Right ventricle myocardium inferior (tissue), 1 donor: Measurements from ENCODE around the gene NSUN6. TPM values are rescaled to one million over a fixed set of nuclear protein-coding genes. Genes with fewer than 3 reads are reported as not detected.
"Not testable (repeated sequence)": the region's sequence is repeated elsewhere in the genome, so short reads cannot be mapped to it uniquely, and the experiment has no call there.

Source experiments
- ATAC-seq: fragments of 200-7000 bp; cut with Tn5 transposase; one replicate; pipeline ENCODE4 v1.9.1; 2020; ENCODE audit warnings: mild to moderate bottlenecking, moderate library complexity
- DNase-seq: peaks from one replicate; pipeline ENCODE4 v3.0.0; 2021; ENCODE audit errors: missing footprints
- intact Hi-C: fragments of 100-400 bp; cut with DNase I; formaldehyde crosslinking; loops from one replicate; pipeline ENCODE4 v1.11.0; 2022
- total RNA-seq: library from RNA; stranded (reverse); fragmentation: NEBNext Ultra II Directional; extraction: Animal tissue kit (Norgen Biotek cat#: 25700); gene quantifications from one replicate; pipeline ENCODE4 v1.2.1, GENCODE V29; 2021
- donor health status: DM: no; HTN: yes; CAD: no; lungs with severe emphysema.

NSUN6 gene
- total RNA-seq, 1 donor from 2014 or later, result 8.1 TPM

DNA sequence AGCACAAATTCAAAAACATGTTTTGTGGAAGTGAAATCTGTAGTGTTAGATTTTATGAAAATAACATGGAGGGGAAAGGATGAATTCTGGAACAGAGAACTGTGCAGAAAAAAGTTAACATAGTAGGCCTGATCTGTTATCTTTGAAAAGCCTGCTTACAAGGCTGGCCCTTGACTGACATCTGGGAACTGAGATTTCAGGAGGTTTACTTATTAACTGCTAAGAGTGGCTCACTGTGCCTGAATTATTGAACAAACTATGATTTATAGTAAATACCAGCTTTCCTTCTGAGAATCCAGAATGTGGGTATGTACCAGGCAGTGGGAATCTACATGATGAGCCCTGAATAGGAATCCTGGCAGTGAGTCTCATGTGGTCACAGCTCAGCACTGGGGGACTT, 30.5 kb downstream of the NSUN6 start:
- intact Hi-C loops, result no loop called here
- ATAC-seq (no peak), DNase-seq (no peak)

DNA sequence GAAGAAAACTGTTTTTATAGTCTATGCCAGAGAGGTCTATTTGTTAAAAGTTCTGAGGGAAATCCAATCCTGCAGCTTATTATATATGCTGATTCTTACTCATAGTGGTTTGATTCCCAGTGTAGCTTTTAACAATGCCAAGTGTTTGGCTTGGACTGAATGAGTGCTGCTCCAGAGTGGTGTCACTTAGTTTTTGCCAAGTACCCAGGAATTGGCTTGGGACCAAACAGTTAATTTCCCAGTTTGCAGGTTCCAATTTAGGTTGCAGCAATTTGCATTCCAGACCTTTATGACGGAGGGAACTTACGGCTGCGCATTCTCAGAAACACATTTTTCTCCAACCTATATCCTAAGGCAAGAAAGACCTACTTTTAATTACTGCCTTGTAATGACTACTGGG, 32.4 kb downstream of the NSUN6 start:
- ATAC-seq (peak; percentile 70), DNase-seq (no peak)
- intact Hi-C loops, result no loop called here

DNA sequence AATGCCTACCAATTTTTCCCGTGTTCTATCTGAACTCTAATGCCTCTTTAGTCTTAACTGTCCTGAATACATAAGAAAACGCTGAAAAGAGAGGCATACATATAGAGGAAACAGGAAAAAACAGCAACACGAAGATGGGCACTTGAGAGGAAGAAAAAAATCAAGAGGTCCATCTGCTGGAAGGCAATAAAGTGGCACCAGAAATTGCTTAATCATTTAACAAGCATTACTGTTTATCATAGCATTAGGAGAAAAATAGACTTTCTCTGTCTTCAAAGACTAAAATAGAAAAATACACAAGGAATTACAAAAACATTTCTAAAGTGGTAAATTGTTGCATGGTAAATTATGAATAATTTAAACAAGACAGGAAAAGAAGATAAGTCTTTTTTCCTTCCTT, 35.0 kb downstream of the NSUN6 start:
- DNase-seq, result no peak
- intact Hi-C loops, result no loop called here
- ATAC-seq, result no peak

DNA sequence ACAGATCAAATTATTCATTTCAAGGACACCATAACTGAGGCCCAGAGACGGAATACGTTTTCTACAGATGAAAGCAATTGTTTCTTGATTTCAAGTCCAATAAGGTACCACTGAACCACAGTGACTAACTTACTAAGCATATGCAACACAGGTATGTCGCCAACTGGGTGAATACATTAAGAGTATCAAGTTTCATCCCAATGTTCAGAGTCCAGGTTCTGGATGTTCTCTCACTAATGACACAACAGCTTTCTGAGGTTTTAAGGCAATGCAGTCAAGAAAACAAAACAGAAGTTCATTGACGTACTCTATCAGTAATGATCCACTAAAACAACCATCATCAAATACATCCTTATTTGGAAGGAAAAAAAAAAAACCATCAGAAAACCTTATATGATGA, 35.8 kb downstream of the NSUN6 start:
- intact Hi-C loops, result no loop called here
- ATAC-seq, result no peak
- DNase-seq, result no peak

DNA sequence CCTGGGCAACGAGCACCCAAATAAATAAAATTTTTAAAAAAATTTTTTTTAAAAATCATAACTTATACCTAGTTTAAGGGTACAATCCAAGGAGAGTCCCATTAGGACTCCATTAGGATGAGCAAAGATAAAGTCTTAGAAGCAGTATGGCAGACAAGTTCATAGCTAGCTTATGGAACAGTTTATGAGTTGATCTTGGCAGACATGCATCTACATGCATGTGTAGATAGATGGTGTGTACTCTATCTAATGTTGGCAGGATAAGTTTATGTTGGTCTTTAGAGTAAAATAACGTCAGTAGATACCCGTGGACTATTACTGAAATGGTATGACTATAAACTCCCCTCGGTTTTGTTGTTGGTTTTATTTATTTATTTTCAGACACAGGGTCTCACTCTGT, 40.2 kb downstream of the NSUN6 start:
- ATAC-seq (no peak), DNase-seq (no peak)
- intact Hi-C loops, result no loop called here

DNA sequence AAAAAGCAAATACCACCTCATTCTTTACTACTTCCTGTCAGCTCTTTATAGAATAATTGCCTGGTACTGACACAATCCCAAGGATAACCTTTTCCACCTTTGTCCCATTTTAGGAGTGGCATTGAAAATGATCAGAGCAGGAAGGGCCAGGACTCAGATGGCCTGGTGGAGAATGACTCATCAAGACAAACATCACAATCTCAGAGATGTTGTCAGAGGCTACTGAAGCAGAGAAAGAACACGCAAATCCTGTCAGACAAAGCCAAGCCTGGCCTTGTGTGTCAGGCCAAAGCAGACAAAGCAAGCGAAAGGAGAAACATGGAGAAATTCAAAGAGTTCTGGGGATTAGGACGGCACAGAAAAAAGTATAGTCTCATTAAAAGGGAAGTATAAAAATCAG, 40.9 kb downstream of the NSUN6 start:
- ATAC-seq (no peak), DNase-seq (no peak)
- intact Hi-C loops, result no loop called here

DNA sequence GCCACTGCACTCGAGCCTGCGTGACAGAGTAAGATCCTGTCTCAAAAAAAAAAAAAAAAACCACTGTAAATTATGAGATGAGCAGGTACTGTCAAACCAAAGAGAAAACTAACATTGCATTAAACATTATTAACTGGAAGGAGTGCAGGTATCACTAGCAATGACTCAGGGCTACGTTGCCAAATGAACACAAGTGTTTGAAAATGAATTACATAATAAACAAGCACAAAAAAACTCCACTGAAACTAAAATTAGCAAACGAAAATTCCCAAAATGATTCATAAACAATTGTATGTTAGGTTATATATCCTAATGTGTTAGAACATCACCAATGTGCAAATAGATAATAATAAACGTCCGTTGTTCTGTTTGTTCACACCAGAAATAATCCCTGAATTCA, 42.8 kb downstream of the NSUN6 start:
- no peak for ATAC-seq
- DNase-seq, result no peak

DNA sequence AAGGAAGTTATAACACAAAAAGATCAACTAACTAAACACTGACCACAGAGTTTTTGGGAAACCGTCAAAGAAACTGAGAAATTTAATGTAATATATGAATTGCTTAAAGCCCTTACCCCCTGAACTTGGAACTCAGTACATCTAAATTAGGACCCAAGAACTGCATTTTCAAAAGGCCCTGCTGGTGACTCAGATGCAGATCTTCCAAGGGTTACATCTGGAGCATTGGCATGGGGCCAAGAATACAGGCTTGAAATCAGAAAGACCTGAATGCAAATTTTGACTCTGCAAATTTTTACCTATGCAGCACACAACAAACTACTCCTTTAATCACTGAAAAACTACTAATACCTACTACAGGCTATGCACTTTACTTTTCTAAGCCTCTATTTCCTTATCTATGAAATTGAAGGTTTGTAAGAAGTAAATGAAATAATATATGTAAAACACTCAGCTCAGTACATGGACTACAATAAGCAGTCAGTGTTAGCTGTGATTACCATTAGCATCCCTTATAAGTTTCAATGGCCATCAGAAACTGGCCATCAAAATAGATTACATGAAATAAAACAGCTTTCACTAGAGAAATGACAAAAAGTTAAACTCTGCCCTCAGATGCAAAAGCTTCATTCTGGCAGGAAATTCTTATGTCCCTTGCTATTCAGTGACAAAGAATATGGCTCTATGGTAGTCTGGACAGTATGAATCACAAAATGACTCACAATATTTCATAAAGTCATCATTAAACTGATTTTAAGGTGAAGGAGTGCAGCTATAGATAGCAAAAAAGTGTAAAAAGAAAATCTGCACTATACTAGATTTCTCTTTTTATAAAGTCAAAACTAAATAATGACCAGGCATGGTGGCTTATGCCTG, 43.6 kb downstream of the NSUN6 start:
- intact Hi-C loops, result no loop called here
- no peak for DNase-seq
- no peak for ATAC-seq

More for the DNA sequence above, 42.8 kb downstream of the NSUN6 start:
- intact Hi-C loops, result no loop called here

DNA sequence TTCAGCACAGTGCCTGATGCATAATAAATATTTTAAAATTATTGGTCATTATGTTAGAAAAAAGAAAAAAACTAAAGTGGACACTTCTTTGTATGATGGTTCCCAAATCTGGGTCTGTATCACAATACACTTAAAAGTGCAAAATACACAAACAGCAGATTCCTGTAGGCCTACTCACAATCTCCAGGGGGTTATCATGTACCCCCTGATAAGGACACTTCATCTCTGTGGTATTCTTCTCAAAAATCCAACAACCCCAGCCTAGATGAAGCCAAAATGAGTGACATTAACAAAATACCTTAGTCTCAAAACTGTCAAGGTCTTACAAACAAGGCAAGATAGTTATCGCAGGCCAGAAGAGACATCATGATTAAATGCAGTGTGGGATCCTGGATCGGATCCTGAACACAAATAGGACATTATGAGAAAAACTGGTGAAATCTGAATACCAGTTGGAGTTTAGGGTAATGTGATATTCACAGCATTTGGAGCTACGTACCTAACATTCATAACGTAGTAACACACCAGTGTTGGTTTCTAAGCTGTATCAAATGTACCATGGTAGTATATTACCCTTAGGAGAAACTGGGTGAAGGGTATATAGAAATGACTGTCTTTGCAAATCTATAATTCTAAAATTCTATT, 45.2 kb downstream of the NSUN6 start:
- ATAC-seq (no peak), DNase-seq (no peak)
- intact Hi-C loops, result no loop called here

DNA sequence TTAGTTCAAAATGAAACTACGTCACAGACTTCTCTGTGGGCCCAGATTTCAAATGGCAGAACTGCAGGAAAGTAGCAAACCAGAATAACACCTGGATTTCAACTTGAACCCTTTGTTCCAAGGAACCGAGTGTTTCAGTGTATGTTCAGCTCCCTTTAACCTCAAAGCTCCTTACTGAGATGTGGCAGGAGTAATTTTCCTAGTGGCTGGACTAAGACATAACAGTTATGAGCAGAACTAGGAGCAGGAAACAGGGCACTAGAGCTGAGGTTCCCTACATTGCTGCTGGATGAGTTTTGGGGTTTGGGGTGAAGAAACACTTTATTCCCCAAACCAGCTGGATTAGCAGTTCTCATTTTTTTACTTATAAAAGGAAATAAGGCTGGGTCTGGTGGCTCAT, 50.1 kb downstream of the NSUN6 start:
- DNase-seq (no peak), ATAC-seq (no peak)
- intact Hi-C loops, result no loop called here

DNA sequence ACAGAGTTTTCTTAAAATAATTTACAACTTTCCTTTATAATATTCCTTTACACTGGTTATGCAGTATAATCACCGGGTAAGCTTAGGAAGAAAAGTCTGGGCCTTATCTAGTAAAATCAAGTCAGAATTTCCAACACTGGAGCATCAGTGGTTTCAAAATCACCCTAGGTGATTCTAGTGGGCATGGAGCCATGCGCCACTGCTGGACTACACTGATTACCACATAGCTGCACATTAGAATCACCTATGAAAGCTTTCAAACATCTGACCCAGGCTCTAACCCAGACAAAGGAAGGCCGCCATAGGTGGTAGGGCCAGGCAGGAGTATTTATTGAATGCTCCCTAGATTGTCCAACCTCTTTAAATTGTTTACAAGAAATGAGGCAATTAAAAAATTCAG, 52.0 kb downstream of the NSUN6 start:
- DNase-seq, result no peak
- no peak for ATAC-seq
- intact Hi-C loops, result no loop called here

DNA sequence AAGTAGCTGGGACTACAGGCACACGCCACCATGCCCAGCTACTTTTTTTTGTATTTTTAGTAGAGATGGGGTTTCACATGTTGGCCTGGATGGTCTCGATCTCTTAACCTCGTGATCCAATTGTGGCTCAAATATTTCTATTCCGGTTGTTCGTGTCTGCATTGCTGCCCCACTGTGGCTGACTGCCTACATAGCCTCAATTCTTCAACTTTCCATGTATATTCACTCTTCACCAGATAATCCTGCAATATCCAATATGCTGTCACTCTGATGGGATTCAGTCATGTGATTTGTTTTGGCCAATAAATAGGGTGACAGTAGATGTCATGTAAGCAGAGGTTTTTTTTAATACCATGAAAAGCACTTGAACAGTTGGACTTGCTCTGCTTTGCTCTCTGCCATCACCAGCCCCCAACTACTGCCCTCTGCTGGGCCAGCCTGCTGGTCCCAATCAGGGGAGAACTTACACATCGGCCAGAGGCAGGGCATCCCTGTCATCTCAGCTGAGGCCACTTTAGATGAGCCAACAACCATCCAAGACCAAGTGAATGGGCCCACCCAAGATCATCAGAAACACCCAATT, 56.7 kb downstream of the NSUN6 start:
- DNase-seq (peak; percentile 53), ATAC-seq (no peak)
- intact Hi-C loops, result no loop called here

DNA sequence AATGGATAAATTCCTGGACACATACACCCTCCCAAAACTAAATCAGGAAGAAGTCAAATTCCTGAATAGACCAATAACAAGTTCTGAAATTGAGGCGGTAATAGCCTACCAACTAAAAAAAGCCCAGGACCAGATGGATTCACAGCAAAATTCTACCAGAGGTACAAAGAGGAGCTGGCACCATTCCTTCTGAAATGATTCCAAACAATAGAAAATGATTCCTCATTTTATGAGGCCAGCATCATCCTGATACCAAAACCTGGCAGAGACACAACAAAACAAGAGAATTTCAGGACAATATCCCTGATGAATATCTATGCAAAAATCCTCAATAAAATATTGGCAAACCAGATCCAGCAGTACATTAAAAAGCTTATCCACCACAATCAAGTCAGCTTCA, 60.2 kb downstream of the NSUN6 start:
- DNase-seq, ATAC-seq, intact Hi-C loops: not testable (repeated sequence)

DNA sequence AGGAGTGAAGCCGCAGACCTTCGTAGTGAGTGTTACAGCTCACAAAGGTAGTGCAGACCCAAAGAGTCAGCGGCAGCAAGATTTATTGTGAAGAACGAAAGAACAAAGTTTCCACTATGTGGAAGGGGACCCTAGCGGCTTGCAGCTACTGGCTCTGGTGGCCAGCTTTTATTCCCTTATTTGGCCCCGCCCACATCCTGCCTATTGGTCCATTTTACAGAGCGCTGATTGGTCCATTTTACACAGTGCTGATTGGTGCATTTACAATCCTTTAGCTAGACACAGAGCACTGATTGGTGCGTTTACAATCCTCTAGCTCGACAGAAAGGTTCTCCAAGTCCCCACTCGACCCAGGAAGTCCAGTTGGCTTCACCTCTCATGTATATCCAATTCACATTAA, 64.8 kb downstream of the NSUN6 start:
- DNase-seq, intact Hi-C loops, ATAC-seq: not testable (repeated sequence)

DNA sequence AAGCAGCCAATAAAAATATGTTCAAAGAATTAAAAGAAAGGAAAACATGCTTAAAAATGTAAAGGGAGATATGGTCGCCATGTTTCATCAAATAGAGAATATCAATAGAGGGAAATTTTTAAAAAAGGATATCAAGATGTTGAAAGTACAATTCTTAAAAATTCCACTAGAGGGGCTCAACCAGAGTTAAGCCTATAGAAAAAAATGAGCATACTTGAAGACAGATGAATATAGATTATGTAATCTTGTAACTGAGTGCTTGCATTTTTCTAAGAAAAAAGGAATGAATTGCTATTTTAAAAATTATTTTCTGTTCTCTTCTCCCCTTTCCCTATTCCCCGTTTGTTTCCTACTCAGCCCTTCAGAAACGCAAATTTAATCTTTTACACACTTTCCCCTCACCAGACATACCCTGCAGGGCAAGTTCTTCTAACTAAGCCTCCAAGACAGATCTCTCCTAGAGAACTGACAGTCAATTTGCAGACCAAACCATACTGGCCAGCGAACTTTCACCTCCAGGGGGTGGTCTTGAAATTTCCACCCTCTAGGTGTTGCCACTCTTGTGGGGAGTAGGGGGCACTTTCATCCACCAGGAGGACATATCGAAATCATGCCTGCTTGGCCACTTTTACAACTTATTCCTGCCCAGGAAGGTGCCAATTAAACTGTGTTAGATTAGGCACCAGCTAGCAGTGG, 67.7 kb downstream of the NSUN6 start:
- ATAC-seq, result no peak
- intact Hi-C loops, result no loop called here
- DNase-seq, result no peak

DNA sequence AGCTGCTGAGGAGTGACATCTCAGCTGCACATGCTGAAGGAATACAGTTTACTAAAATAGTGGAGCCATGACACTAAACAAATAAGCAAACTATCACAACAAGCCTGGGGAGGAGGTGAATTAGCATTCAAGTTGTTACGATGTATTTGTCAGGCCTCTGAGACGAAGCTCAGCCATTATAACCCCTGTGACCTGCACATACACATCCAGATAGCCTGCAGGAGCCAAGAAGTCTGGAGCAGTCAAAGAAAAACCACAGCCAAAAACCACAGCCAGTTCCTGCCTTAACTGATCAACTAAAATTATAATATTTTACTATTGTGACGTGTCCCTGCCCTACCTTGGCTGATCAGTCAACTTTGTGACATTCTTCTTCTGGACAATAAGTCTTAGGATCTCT, 68.6 kb downstream of the NSUN6 start:
- intact Hi-C loops, result no loop called here
- no peak for DNase-seq
- no peak for ATAC-seq

DNA sequence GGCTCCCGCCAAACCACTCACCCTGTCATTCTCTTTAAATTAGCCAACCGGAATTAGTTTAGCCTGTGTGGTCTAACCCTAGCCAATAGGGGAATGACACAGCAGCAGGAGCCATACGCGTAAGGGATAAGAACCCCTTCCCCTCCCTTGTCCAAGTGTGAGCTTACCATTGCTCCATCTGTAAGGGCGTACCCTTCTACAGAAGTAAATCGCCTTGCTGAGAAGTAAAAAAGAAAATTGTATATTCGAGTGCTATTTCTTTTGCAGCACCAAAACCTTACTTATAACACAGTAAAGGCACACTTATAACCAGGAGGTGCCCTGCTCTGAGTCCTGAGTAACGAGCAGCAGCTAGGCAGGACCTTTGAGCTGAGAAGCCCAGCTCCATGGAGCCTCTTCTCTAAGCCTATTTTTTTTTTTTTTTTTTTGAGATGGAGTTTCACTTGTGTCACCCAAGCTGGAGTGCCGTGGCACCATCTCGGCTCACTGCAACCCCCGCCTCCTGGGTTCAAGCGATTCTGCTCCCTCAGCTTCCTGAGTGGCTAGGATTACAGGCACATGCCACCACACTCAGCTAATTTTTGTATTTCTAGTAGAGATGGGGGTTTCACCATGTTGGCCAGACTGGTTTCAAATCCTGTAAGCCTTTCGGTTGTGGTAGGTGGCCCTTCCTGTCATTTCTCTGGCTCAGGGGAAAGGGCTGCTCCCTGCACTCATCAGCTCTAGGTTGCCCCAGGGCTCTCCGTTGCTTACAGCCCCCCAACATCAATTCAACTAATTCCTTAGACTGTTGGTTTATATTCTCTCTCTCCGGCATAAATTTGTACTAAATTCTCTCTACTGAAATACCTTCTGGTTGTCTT, 73.3 kb downstream of the NSUN6 start:
- DNase-seq (no peak), ATAC-seq (no peak)
- intact Hi-C loops, result no loop called here

DNA sequence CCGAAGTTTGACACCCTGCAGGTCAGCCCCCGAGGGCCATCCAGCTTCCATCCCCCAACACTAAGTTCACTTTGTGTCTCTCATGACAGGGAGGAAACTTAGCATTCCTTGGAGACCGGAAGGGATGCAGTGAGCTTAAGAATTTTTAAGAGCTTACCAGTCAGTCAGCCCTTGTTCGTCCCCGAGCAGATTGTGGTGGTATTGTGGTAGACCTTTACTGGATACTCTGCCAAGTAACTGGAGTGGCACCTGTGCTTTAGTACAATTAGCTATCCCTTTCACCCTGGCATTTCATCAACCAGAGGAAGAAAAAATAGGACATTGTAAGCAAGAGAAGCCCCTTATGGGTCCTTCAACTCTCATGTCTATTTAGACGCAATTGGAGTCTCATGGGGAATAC, 74.8 kb downstream of the NSUN6 start:
- intact Hi-C loops, result no loop called here
- peak; percentile 21 for DNase-seq
- ATAC-seq, result no peak
